H9 (cell line): ENCODE measurements around the gene GAP43. TPM values are rescaled to one million over a fixed set of nuclear protein-coding genes. Genes with fewer than 3 reads are reported as not detected.
A peak's percentile ranks its signal among the peaks of the same experiment; 100 is the strongest.

Experiments
- DNase-seq: peaks from one replicate; pipeline ENCODE4 v3.0.0-alpha.2; 2017
- H2AFZ ChIP-seq: one replicate; pipeline ENCODE4 v1.6.1; 2013; ENCODE audit warnings: mild to moderate bottlenecking, low read length, control low read depth, moderate library complexity
- H2AK5ac ChIP-seq: 2 replicates; pipeline ENCODE4 v1.6.1; 2013; ENCODE audit warnings: low read length, control low read depth, mixed read lengths; ENCODE audit not compliant: insufficient read length
- H2BK120ac ChIP-seq: one replicate; pipeline ENCODE4 v1.6.1; 2013; ENCODE audit warnings: low read depth, mild to moderate bottlenecking, low read length, control low read depth, inconsistent platforms; ENCODE audit not compliant: poor library complexity, severe bottlenecking
- H2BK12ac ChIP-seq: 2 replicates; pipeline ENCODE4 v1.6.1; 2013; ENCODE audit warnings: low read length, control low read depth, mixed read lengths, low read depth; ENCODE audit not compliant: insufficient read length
- H2BK15ac ChIP-seq: 2 replicates; pipeline ENCODE4 v1.6.1; 2013; ENCODE audit warnings: low read depth, low read length, control low read depth
- H2BK20ac ChIP-seq: one replicate; pipeline ENCODE4 v1.6.1; 2013; ENCODE audit warnings: low read depth, mild to moderate bottlenecking, low read length, control low read depth, inconsistent platforms; ENCODE audit not compliant: poor library complexity, severe bottlenecking
- H2BK5ac ChIP-seq: 2 replicates; pipeline ENCODE4 v1.6.1; 2013; ENCODE audit warnings: low read length, control low read depth, mixed read lengths; ENCODE audit not compliant: insufficient read length
- H3K14ac ChIP-seq: 2 replicates; pipeline ENCODE4 v1.6.1; 2013; ENCODE audit warnings: low read length, control low read depth; ENCODE audit not compliant: insufficient read depth
- H3K18ac ChIP-seq: 2 replicates; pipeline ENCODE4 v1.6.1; 2013; ENCODE audit warnings: low read depth, mild to moderate bottlenecking, mixed read lengths, low read length, control low read depth; ENCODE audit not compliant: insufficient read length
- H3K23ac ChIP-seq: 2 replicates; pipeline ENCODE4 v1.6.1; 2013; ENCODE audit warnings: low read length, control low read depth, mixed read lengths, low read depth; ENCODE audit not compliant: insufficient read length
- H3K23me2 ChIP-seq: 2 replicates; pipeline ENCODE4 v1.6.1; 2013; ENCODE audit warnings: low read depth, mild to moderate bottlenecking, mixed read lengths, low read length, control low read depth; ENCODE audit not compliant: insufficient read length, poor library complexity, severe bottlenecking
- H3K27ac ChIP-seq: 2 replicates; pipeline ENCODE4 v1.5.1; 2013; ENCODE audit warnings: low read length, control low read depth, mixed read lengths, low read depth; ENCODE audit not compliant: insufficient read length
- H3K27me3 ChIP-seq: 2 replicates; pipeline ENCODE4 v1.6.1; 2013; ENCODE audit warnings: low read length, control low read depth, inconsistent platforms; ENCODE audit not compliant: insufficient read depth
- H3K4ac ChIP-seq: 2 replicates; pipeline ENCODE4 v1.6.1; 2013; ENCODE audit warnings: low read depth, mild to moderate bottlenecking, control low read depth, inconsistent platforms, low read length, moderate library complexity
- H3K4me1 ChIP-seq: 2 replicates; pipeline ENCODE4 v1.6.1; 2013; ENCODE audit warnings: low read length, control low read depth, inconsistent platforms; ENCODE audit not compliant: insufficient read depth
- H3K4me2 ChIP-seq: 2 replicates; pipeline ENCODE4 v1.6.1; 2013; ENCODE audit warnings: low read length, control low read depth, mixed read lengths; ENCODE audit not compliant: insufficient read length, insufficient read depth
- H3K56ac ChIP-seq: 2 replicates; pipeline ENCODE4 v1.6.1; 2013; ENCODE audit warnings: low read depth, mild to moderate bottlenecking, mixed read lengths, low read length, control low read depth; ENCODE audit not compliant: insufficient read length
- H3K79me1 ChIP-seq: 2 replicates; pipeline ENCODE4 v1.6.1; 2013; ENCODE audit warnings: low read depth, mild to moderate bottlenecking, moderate library complexity, low read length, control low read depth, inconsistent platforms; ENCODE audit not compliant: insufficient read depth, poor library complexity, severe bottlenecking
- H3K79me2 ChIP-seq: 2 replicates; pipeline ENCODE4 v1.6.1; 2013; ENCODE audit warnings: low read length, control low read depth, inconsistent platforms; ENCODE audit not compliant: insufficient read depth
- H3K9ac ChIP-seq: 2 replicates; pipeline ENCODE4 v1.6.1; 2013; ENCODE audit warnings: low read length, control low read depth, mixed read lengths; ENCODE audit not compliant: insufficient read length; ENCODE audit errors: extremely low read depth
- H3K9me3 ChIP-seq: one replicate; pipeline ENCODE4 v1.6.1; 2013; ENCODE audit warnings: low read depth, low read length, inconsistent platforms; ENCODE audit not compliant: control insufficient read depth
- H3T11ph ChIP-seq: one replicate; pipeline ENCODE4 v1.6.1; 2013; ENCODE audit warnings: mild to moderate bottlenecking, low read length, control low read depth, inconsistent platforms
- H4K20me1 ChIP-seq: one replicate; pipeline ENCODE4 v1.6.1; 2013; ENCODE audit not compliant: control insufficient read depth, insufficient read length, insufficient read depth
- H4K5ac ChIP-seq: 2 replicates; pipeline ENCODE4 v1.6.1; 2013; ENCODE audit warnings: low read depth, mild to moderate bottlenecking, mixed read lengths, low read length, control low read depth; ENCODE audit not compliant: insufficient read length
- H4K8ac ChIP-seq: replicated peaks from 2 replicates; pipeline ENCODE4 v1.6.1; 2013; ENCODE audit warnings: low read length, control low read depth, mixed read lengths, low read depth; ENCODE audit not compliant: insufficient read length
- H4K91ac ChIP-seq: 2 replicates; pipeline ENCODE4 v1.6.1; 2013; ENCODE audit warnings: low read depth, mild to moderate bottlenecking, moderate library complexity, mixed read lengths, low read length, control low read depth; ENCODE audit not compliant: insufficient read length
- H3K27ac Mint-ChIP-seq, 3 experiments: 2 replicates in 2 of 3; 3 replicates in 1 of 3; pipeline ENCODE4 v1.8.0; 2020 to 2021; ENCODE audit warnings: mixed read lengths in 3 of 3, mild to moderate bottlenecking in 1 of 3, moderate library complexity in 1 of 3
- H3K27me3 Mint-ChIP-seq: 2 replicates; pipeline ENCODE4 v1.8.0; 2021; ENCODE audit warnings: low read depth, mild to moderate bottlenecking, moderate library complexity, mixed read lengths
- H3K36me3 Mint-ChIP-seq, 3 experiments: 2 replicates in 2 of 3; 3 replicates in 1 of 3; pipeline ENCODE4 v1.8.0; 2020 to 2021; ENCODE audit warnings: low read depth in 3 of 3, mixed read lengths in 3 of 3; ENCODE audit not compliant: insufficient read depth in 1 of 3
- H3K4me1 Mint-ChIP-seq, 2 experiments: 2 replicates each; pipeline ENCODE4 v1.8.0; 2020; ENCODE audit warnings: mixed read lengths in 2 of 2
- H3K4me3 Mint-ChIP-seq, 2 experiments: 2 replicates in 1 of 2; 3 replicates in 1 of 2; pipeline ENCODE4 v1.8.0; 2020 to 2021; ENCODE audit warnings: mild to moderate bottlenecking in 2 of 2, mixed read lengths in 2 of 2, moderate library complexity in 1 of 2
- H3K9me3 Mint-ChIP-seq, 2 experiments: 2 replicates in 1 of 2; 3 replicates in 1 of 2; pipeline ENCODE4 v1.8.0; 2020; ENCODE audit warnings: mild to moderate bottlenecking in 2 of 2, mixed read lengths in 2 of 2, moderate library complexity in 1 of 2
- CTCF ChIP-seq: fragments of 200-600 bp; sonication (generic); conservative IDR thresholded peaks from 3 replicates; pipeline ENCODE4 v1.8.0; 2021; ENCODE audit warnings: antibody characterized with exemption, mild to moderate bottlenecking
- WGBS: extraction: QIAGEN DNeasy Blood & Tissue Kit; methylation state at CpG from one replicate; pipeline ENCODE4 v1.1.7; 2013; ENCODE audit warnings: missing lambda C conversion rate, low lambda C conversion rate, mixed read lengths; ENCODE audit not compliant: insufficient read length; ENCODE audit errors: extremely low coverage; 5-methylcytosine and 5-hydroxymethylcytosine counted together
- total RNA-seq: library from RNA; stranded (reverse); gene quantifications from 2 replicates; pipeline ENCODE4 v1.2.1, GENCODE V29; 2021

GAP43 gene
- total RNA-seq, 1 experiment from 2014 or later: 12.8 TPM

DNA sequence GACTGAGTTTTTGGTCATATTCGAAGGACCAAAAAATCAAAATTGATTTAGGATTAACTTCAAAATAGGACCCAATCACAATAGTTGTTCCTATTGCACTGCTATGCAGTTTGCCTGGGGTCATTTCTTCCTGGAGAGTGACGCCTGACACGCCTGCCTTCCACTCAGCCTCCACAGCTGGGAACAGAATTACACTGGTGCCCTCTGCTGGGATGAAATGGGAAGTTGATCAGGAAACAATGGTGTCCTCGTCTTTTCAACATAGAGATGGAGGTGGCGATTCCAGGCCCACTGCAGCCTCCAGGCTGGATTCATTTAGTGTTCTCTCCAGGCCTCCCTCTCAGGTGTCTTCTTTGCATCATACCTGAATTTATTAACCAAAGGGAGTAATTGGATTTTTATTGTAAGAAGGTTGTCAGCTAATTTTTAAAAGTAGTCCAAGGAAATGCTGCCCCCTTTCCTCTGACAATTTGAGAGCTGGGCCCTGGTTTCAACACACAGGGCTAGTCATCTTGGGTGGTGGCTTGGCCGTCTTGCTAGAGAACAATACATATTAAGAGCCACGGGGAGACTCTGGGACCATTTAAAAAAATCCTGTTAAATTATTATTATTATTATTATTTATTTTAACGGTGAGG, 69.7 kb downstream of the GAP43 start:
- no peak overlapping the region for H3K14ac ChIP-seq
- H4K8ac ChIP-seq: no peak overlapping the region
- H3K56ac ChIP-seq: no peak overlapping the region
- H3K9ac ChIP-seq: no peak overlapping the region
- no peaks in the 10 kb centered on the region for H3K9me3 ChIP-seq
- no peak overlapping the region for H3K4me2 ChIP-seq
- no peak overlapping the region for H4K91ac ChIP-seq
- no peak overlapping the region for H3K23ac ChIP-seq
- no peaks in the 10 kb centered on the region for H3K4me1 ChIP-seq
- peak; percentile 90 for TF ChIP-seq CTCF
- Mint-ChIP-seq H3K9me3 (no peaks in the 10 kb centered on the region), H3K4me3 (no peak overlapping the region), H3K4me1 (peaks cover 10 to 27% of the 10 kb centered on the region in 2 experiments), H3K36me3 (peaks cover 0 to 3% (median 0%) of the 10 kb centered on the region in 3 experiments; a peak in 1 of 7 replicates), H3K27me3 (no peaks in the 10 kb centered on the region), H3K27ac (peak overlapping the region in 1 of 3 experiments; percentile 57; a peak in 1 of 7 replicates)
- H3K4ac ChIP-seq: no peak overlapping the region
- H3K27ac ChIP-seq: no peak overlapping the region
- no peaks in the 10 kb centered on the region for H3K27me3 ChIP-seq
- no peaks in the 10 kb centered on the region for H3K79me1 ChIP-seq
- no peaks in the 10 kb centered on the region for H3K79me2 ChIP-seq
- H2AK5ac ChIP-seq: no peak overlapping the region
- no peak overlapping the region for H2BK12ac ChIP-seq
- H4K20me1 ChIP-seq: no peaks in the 10 kb centered on the region
- no peak overlapping the region for H2BK120ac ChIP-seq
- H2BK15ac ChIP-seq: no peak overlapping the region
- no CpG with 5 or more reads among the region's 8 CpGs for WGBS
- H3T11ph ChIP-seq: no peak overlapping the region
- DNase-seq: peak; percentile 81
- no peak overlapping the region for H2AFZ ChIP-seq
- H3K23me2 ChIP-seq: no peaks in the 10 kb centered on the region
- H3K18ac ChIP-seq: no peak overlapping the region
- no peak overlapping the region for H2BK5ac ChIP-seq
- H4K5ac ChIP-seq: no peak overlapping the region
- H2BK20ac ChIP-seq: no peak overlapping the region
